ENCODE results near the gene PRR9. TPM values are rescaled to one million over a fixed set of nuclear protein-coding genes. Genes with fewer than 3 reads are reported as not detected.

The PRR9 gene
- total RNA-seq, 2 experiments from 2014 or later, result not detected

- Histone ChIP-seq H3K4me1 (ENCODE audit: insufficient read depth, low read length, poor library complexity, severe bottlenecking) (no peaks in the 10 kb centered on the region), H2AFZ (ENCODE audit: low read length) (no peak overlapping the region), H3K9me3 (ENCODE audit: low read length) (no peaks in the 10 kb centered on the region), H3K9me2 (ENCODE audit: insufficient read depth, low read length) (no peaks in the 10 kb centered on the region), H3K4me2 (ENCODE audit: low read length) (no peak overlapping the region), H4K20me1 (ENCODE audit: insufficient read depth, low read length) (no peaks in the 10 kb centered on the region), H3K36me3 (ENCODE audit: insufficient read depth, low read length) (no peaks in the 10 kb centered on the region), H3K79me2 (ENCODE audit: insufficient read depth, low read depth, low read length) (no peaks in the 10 kb centered on the region), H3K27ac (ENCODE audit: low read depth, low read length, poor library complexity, severe bottlenecking) (no peak overlapping the region), H3K4me3 (ENCODE audit: low read depth, low read length, poor library complexity, severe bottlenecking) (no peak overlapping the region)
- BruUV-seq (replicated peaks), result no TSS peak
- CTCF ChIA-PET (ENCODE audit: unreplicated experiment), result no interaction called here
- no peak for TF ChIP-seq EZH2phosphoT487 (IDR thresholded peaks at IDR 0.05; ENCODE audit: borderline replicate concordance, low read depth, low read length)
- TF ChIP-seq CTCF (conservative IDR thresholded peaks at IDR 0.05; ENCODE audit: low read length), result no peak
- intact Hi-C loops (cut with micrococcal nuclease; ENCODE audit: unreplicated experiment), result no loop called here
- no peak for DNase-seq (ENCODE audit: low spot score)
- POLR2A ChIA-PET, result no interaction called here
Observed at GRCh38 chr1:153242160-153242559, 24.8 kb downstream of the PRR9 start.

GRCh38 chr1:153245466-153245865 lies 28.1 kb downstream of the PRR9 start:
- ChIA-PET POLR2A (interaction anchor here (1.0 kb wide), 1 partner anchor 15 kb away, joined by 4 read pairs; no protein-coding TSS in a partner anchor), CTCF (ENCODE audit: unreplicated experiment) (no interaction called here)
- H3K27ac ChIP-seq (ENCODE audit: low read depth, low read length, poor library complexity, severe bottlenecking), result no peak overlapping the region
- no peak for TF ChIP-seq CTCF (conservative IDR thresholded peaks at IDR 0.05; ENCODE audit: low read length)
- TF ChIP-seq EZH2phosphoT487 (IDR thresholded peaks at IDR 0.05; ENCODE audit: borderline replicate concordance, low read depth, low read length), result no peak
- H4K20me1 ChIP-seq (ENCODE audit: insufficient read depth, low read length), result no peaks in the 10 kb centered on the region
- no peaks in the 10 kb centered on the region for H3K9me3 ChIP-seq (ENCODE audit: low read length)
- no peaks in the 10 kb centered on the region for H3K4me1 ChIP-seq (ENCODE audit: insufficient read depth, low read length, poor library complexity, severe bottlenecking)
- H3K79me2 ChIP-seq (ENCODE audit: insufficient read depth, low read depth, low read length), result no peaks in the 10 kb centered on the region
- no peaks in the 10 kb centered on the region for H3K36me3 ChIP-seq (ENCODE audit: insufficient read depth, low read length)
- no peak overlapping the region for H2AFZ ChIP-seq (ENCODE audit: low read length)
- no TSS peak for BruUV-seq (replicated peaks)
- H3K9me2 ChIP-seq (ENCODE audit: insufficient read depth, low read length), result no peaks in the 10 kb centered on the region
- H3K4me2 ChIP-seq (ENCODE audit: low read length), result no peak overlapping the region
- no peak for DNase-seq (ENCODE audit: low spot score)
- H3K4me3 ChIP-seq (ENCODE audit: low read depth, low read length, poor library complexity, severe bottlenecking), result no peak overlapping the region
- intact Hi-C loops (cut with micrococcal nuclease; ENCODE audit: unreplicated experiment), result no loop called here

GRCh38 chr1:153246018-153246417 lies 28.6 kb downstream of the PRR9 start:
- intact Hi-C loops (cut with micrococcal nuclease; ENCODE audit: unreplicated experiment), result no loop called here

More at GRCh38 chr1:153246018-153246417, 28.6 kb downstream of the PRR9 start:
- Histone ChIP-seq H3K79me2 (ENCODE audit: insufficient read depth, low read depth, low read length) (no peaks in the 10 kb centered on the region), H3K27ac (ENCODE audit: low read depth, low read length, poor library complexity, severe bottlenecking) (no peak overlapping the region), H3K9me2 (ENCODE audit: insufficient read depth, low read length) (no peaks in the 10 kb centered on the region), H3K4me3 (ENCODE audit: low read depth, low read length, poor library complexity, severe bottlenecking) (no peak overlapping the region), H2AFZ (ENCODE audit: low read length) (no peak overlapping the region), H3K4me2 (ENCODE audit: low read length) (no peak overlapping the region), H4K20me1 (ENCODE audit: insufficient read depth, low read length) (no peaks in the 10 kb centered on the region), H3K36me3 (ENCODE audit: insufficient read depth, low read length) (no peaks in the 10 kb centered on the region), H3K9me3 (ENCODE audit: low read length) (no peaks in the 10 kb centered on the region), H3K4me1 (ENCODE audit: insufficient read depth, low read length, poor library complexity, severe bottlenecking) (no peaks in the 10 kb centered on the region)
- ChIA-PET CTCF (ENCODE audit: unreplicated experiment) (no interaction called here), POLR2A (interaction anchor here (0.7 to 1.0 kb wide), 2 partner anchors 16 to 665 kb away, joined by 4 read pairs; no protein-coding TSS in a partner anchor)
- DNase-seq (ENCODE audit: low spot score), result no peak
- BruUV-seq (replicated peaks), result no TSS peak
- TF ChIP-seq CTCF (conservative IDR thresholded peaks at IDR 0.05; ENCODE audit: low read length) (no peak), EZH2phosphoT487 (IDR thresholded peaks at IDR 0.05; ENCODE audit: borderline replicate concordance, low read depth, low read length) (no peak)

Data from OCI-LY7 (cell line).